Kidney (tissue), 14 donors: ENCODE results near the gene COL23A1. TPM values are rescaled to one million over a fixed set of nuclear protein-coding genes. Genes with fewer than 3 reads are reported as not detected.

Experiments
- DNase-seq, 5 donors: peaks; one replicate each; pipeline ENCODE4 v3.0.0-alpha.2; 2013 to 2020
- FAIRE-seq: peaks from 2 replicates; lab custom pipeline; 2012; peaks lifted over from hg19 to GRCh38; lab: Jason Lieb, UNC
- H3K27ac ChIP-seq, 2 donors: one replicate each; pipeline ENCODE4 v1.7.0; 2013; ENCODE audit warnings: low read depth in 2 of 2, low read length in 2 of 2, inconsistent platforms in 1 of 2
- H3K27me3 ChIP-seq: one replicate; pipeline ENCODE4 v1.7.1; 2013; ENCODE audit warnings: low read length, inconsistent platforms; ENCODE audit not compliant: control insufficient read depth, insufficient read depth
- H3K36me3 ChIP-seq, 3 donors: one replicate each; pipeline versions ENCODE4 v1.7.0 to v1.7.1; 2013; ENCODE audit warnings: low read length in 3 of 3, control low read depth in 1 of 3, inconsistent platforms in 1 of 3; ENCODE audit not compliant: insufficient read depth in 3 of 3, control insufficient read depth in 2 of 3
- H3K4me1 ChIP-seq, 3 donors: one replicate each; pipeline versions ENCODE4 v1.7.0 to v1.7.1; 2013; ENCODE audit warnings: low read length in 3 of 3, inconsistent platforms in 1 of 3, low read depth in 1 of 3; ENCODE audit not compliant: control insufficient read depth in 2 of 3, insufficient read depth in 2 of 3
- H3K4me3 ChIP-seq, 3 donors: one replicate each; pipeline versions ENCODE4 v1.7.0 to v1.8.1; 2013; ENCODE audit warnings: low read length in 3 of 3, control low read depth in 1 of 3, inconsistent platforms in 1 of 3
- H3K9ac ChIP-seq, 3 donors: one replicate each; pipeline versions ENCODE4 v1.7.0 to v1.7.1; 2013; ENCODE audit warnings: low read length in 3 of 3, control low read depth in 1 of 3, inconsistent platforms in 1 of 3
- H3K9me3 ChIP-seq, 3 donors: one replicate each; pipeline versions ENCODE4 v1.7.0 to v1.7.1; 2013; ENCODE audit warnings: low read length in 3 of 3, control low read depth in 1 of 3, inconsistent platforms in 1 of 3; ENCODE audit not compliant: control insufficient read depth in 2 of 3, insufficient read depth in 1 of 3
- intact Hi-C: fragments of 100-400 bp; cut with DNase I; formaldehyde crosslinking; loops from one replicate; pipeline ENCODE4 v1.11.1; 2022
- polyA plus RNA-seq: library from polyadenylated mRNA; stranded (reverse); fragments of 350-450 nt; fragmentation: Illumina TruSeq; extraction: RNeasy Lipid Tissue Mini Kit (QIAGEN cat#74804); gene quantifications from one replicate; pipeline ENCODE4 v1.2.3, GENCODE V29; 2014; ENCODE audit warnings: low read depth, low replicate concordance; ENCODE audit not compliant: insufficient read depth
- total RNA-seq: library from RNA; stranded (reverse); fragmentation: NEBNext Ultra II Directional; extraction: Animal tissue kit (Norgen Biotek cat#: 25700); gene quantifications from one replicate; pipeline ENCODE4 v1.2.1, GENCODE V29; 2021
- TF ChIP-seq, protein P1 (sequence below): IDR thresholded peaks from 3 replicates; pipeline ENCODE4 v1.5.1; 2012; ENCODE audit warnings: mild to moderate bottlenecking, moderate library complexity, borderline replicate concordance; ENCODE audit not compliant: insufficient read depth; ENCODE audit errors: extremely low read depth
- donor health status: control.
- donor health status: control.
- donor health status: control.
- donor health status: control.
- donor health status: control.
- donor health status: DM: yes; HTN: yes; CAD: no.
- donor health status: Normal renal cell carcinoma (clear cell type).

Gene COL23A1
- total and polyA plus RNA-seq, 2 donors from 2014 or later = 4.1 to 8.7 TPM

DNA sequence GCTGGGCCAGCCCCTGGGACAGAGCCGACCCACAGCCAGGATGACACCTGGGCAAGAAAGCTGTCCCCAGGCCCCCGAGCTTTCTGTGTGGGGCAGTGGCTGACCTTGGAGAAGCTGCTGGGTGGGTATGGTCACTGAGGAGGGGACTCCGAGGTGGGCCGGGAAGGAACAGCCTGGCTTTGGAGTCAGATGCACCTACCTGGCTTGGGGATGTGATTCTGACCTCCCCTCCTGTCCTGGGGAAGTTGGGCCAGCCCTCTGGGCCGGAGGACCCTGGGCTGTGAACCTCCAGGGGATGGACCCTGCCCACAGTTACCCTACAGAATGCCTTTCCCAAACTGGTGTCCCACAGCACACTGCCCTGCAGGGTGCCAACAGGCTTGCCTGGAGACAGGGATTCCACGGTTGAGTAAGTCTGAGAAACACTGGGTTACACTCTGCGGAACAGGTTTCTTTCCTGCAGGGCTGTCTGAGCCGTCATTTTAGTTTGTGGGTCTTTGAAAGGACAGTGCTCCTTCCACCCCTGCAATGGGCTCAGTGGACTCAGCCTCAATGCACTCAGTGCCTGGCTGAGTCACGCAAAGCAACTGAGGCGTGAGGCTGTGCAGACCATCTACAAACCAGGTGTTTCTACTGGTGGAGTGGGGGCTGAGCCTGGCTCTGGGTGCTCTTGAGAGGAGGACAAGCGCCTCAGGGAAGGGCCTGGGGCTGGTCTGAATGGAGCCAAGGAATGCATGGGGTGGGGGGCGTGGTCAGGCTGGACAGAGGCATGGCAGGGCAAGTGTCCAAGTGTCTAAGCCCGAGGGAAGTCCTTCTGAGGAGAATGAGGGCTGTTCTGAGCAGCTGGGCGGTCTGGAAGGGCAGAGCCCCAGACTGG, 316.3 kb downstream of the COL23A1 start:
- TF ChIP-seq, protein P1, sequence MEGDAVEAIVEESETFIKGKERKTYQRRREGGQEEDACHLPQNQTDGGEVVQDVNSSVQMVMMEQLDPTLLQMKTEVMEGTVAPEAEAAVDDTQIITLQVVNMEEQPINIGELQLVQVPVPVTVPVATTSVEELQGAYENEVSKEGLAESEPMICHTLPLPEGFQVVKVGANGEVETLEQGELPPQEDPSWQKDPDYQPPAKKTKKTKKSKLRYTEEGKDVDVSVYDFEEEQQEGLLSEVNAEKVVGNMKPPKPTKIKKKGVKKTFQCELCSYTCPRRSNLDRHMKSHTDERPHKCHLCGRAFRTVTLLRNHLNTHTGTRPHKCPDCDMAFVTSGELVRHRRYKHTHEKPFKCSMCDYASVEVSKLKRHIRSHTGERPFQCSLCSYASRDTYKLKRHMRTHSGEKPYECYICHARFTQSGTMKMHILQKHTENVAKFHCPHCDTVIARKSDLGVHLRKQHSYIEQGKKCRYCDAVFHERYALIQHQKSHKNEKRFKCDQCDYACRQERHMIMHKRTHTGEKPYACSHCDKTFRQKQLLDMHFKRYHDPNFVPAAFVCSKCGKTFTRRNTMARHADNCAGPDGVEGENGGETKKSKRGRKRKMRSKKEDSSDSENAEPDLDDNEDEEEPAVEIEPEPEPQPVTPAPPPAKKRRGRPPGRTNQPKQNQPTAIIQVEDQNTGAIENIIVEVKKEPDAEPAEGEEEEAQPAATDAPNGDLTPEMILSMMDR = no peak
- Histone ChIP-seq H3K4me1 (no peaks in the 10 kb centered on the region), H3K4me3 (no peak overlapping the region), H3K27ac (no peak overlapping the region), H3K9ac (no peak overlapping the region), H3K9me3 (no peaks in the 10 kb centered on the region), H3K27me3 (no peaks in the 10 kb centered on the region), H3K36me3 (no peaks in the 10 kb centered on the region)
- DNase-seq = peak in 1 of 5 donors; percentile 84
- FAIRE-seq = no peak
- intact Hi-C loops = loop anchor here (10.0 kb wide), 1 partner anchor 321 kb away; the partner anchor contains the start of gene COL23A1

DNA sequence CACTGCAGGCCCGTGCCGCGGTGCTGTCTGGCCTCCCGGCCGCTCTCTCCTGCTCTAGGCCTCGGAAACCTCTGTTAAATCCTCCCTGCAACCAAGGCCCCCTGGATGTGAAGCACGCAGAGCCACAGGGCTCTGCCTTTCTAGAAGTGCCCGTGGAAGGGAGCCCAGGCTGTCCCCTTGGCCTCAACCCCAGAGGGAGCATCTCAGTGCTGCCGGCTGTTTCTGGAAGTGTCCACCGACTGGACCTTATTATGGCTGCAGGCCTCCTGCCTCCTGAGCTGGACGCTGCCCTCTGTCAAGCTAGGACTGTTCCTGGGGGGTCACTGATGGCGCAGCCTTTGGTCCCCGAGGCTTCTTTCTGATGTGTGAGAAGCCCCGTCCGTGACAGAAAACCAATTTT, 317.2 kb downstream of the COL23A1 start:
- no peak overlapping the region for H3K4me3 ChIP-seq
- intact Hi-C loops = loop anchor here (10.0 kb wide), 1 partner anchor 322 kb away; the partner anchor contains the start of gene COL23A1
- H3K27me3 ChIP-seq = no peaks in the 10 kb centered on the region
- no peak overlapping the region for H3K9ac ChIP-seq
- no peak overlapping the region for H3K27ac ChIP-seq
- TF ChIP-seq, protein P1 = no peak
- H3K9me3 ChIP-seq = no peaks in the 10 kb centered on the region
- DNase-seq = peak in 1 of 5 donors; percentile 42
- no peak for FAIRE-seq
- H3K4me1 ChIP-seq = no peaks in the 10 kb centered on the region
- H3K36me3 ChIP-seq = no peaks in the 10 kb centered on the region

DNA sequence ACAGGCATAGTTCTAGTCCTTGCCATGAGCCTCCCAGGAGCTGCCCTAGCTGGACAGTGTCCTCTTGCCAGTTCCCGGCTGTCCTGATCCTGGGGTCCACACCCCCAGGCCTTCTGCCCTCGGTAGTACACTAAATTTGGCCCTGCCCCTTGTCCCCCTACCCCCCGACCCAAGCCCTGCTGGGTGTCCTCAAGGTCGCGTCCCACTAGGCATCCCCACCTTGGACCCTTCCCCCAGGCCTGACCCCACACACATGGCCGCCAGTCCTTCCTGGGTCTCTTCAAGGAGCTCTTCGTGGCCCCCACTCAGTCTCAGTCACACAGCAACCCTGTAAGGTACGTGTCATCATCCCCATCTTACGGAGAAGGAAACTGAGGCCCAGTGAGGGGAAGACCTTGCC, 317.6 kb downstream of the COL23A1 start:
- no peak overlapping the region for H3K27ac ChIP-seq
- TF ChIP-seq, protein P1 = no peak
- intact Hi-C loops = loop anchor here (10.0 kb wide), 1 partner anchor 322 kb away; the partner anchor contains the start of gene COL23A1
- no peaks in the 10 kb centered on the region for H3K9me3 ChIP-seq
- no peaks in the 10 kb centered on the region for H3K4me1 ChIP-seq
- no peaks in the 10 kb centered on the region for H3K36me3 ChIP-seq
- H3K9ac ChIP-seq = no peak overlapping the region
- no peak for FAIRE-seq
- no peak overlapping the region for H3K4me3 ChIP-seq
- peak in 1 of 5 donors; percentile 68 for DNase-seq
- H3K27me3 ChIP-seq = no peaks in the 10 kb centered on the region
